HCT116 (cell line): ENCODE results near the gene ZNF282. TPM values are rescaled to one million over a fixed set of nuclear protein-coding genes. Genes with fewer than 3 reads are reported as not detected.

Experiments used
- ATAC-seq: fragments of 200-7000 bp; cut with Tn5 transposase; 2 replicates; pipeline ENCODE4 v1.9.1; 2020; ENCODE audit warnings: mild to moderate bottlenecking, moderate library complexity
- BruUV-seq: library from RNA; stranded (reverse); fragments of 400-500 nt; replicated peaks from 2 replicates; lab custom pipeline; 2021; lab: Mats Ljungman, UMichigan
- CTCF ChIA-PET: fragments of 300-600 bp; sonication (Branson Sonifier 250); formaldehyde crosslinking; loops from one replicate; lab custom pipeline; 2021; ENCODE audit warnings: antibody characterized with exemption; lab: Charles Lee
- POLR2A ChIA-PET: fragments of 300-600, 350-600 bp; sonication (Branson Sonifier 250); formaldehyde crosslinking; loops from one replicate; lab custom pipeline; 2021; ENCODE audit warnings: antibody characterized with exemption; lab: Charles Lee
- RAD21 ChIA-PET, 2 experiments: fragments of 300-600 bp; sonication (Branson Sonifier 250); formaldehyde crosslinking; loops; one replicate each; lab custom pipeline; 2023; ENCODE audit warnings: low total read pairs in 2 of 2; ENCODE audit not compliant: uncharacterized antibody in 2 of 2, unreplicated experiment in 2 of 2, low non-redundant PET in 1 of 2; lab: Charles Lee
- DNase-seq: peaks from one replicate; pipeline ENCODE4 v3.0.0-alpha.2; 2010; ENCODE audit warnings: low read depth, low spot score
- H2AFZ ChIP-seq: fragments of 200-600 bp; shearing (Covaris generic), sonication (generic); 2 replicates; pipeline ENCODE4 v1.6.1; 2017; ENCODE audit warnings: low read depth, mixed run types, mixed read lengths, antibody characterized with exemption, low read length; ENCODE audit not compliant: poor library complexity, severe bottlenecking
- H3K27ac ChIP-seq: 2 replicates; pipeline ENCODE4 v1.5.1; 2012; ENCODE audit warnings: low read depth, low read length
- H3K27me3 ChIP-seq: fragments of 200-600 bp; sonication (generic); 2 replicates; pipeline ENCODE4 v1.6.1; 2016; ENCODE audit warnings: mixed run types, low read length, mixed read lengths; ENCODE audit not compliant: insufficient read depth
- H3K36me3 ChIP-seq, 2 experiments: fragments of 200-500 bp in 1 of 2; fragments of 200-600 bp in 1 of 2; sonication (Bioruptor generic) in 1 of 2; sonication (generic) in 1 of 2; 2 replicates each; pipeline versions ENCODE4 v1.5.1 to v1.6.1; 2014 to 2016; ENCODE audit warnings: low read length in 2 of 2, inconsistent platforms in 1 of 2, mixed read lengths in 1 of 2, mixed run types in 1 of 2; ENCODE audit not compliant: insufficient read depth in 2 of 2, control insufficient read depth in 1 of 2
- H3K4me1 ChIP-seq, 2 experiments: fragments of 200-600 bp in 1 of 2; sonication (generic) in 1 of 2; 2 replicates each; pipeline versions ENCODE4 v1.5.1 to v1.6.1; 2012 to 2017; ENCODE audit warnings: low read length in 2 of 2, inconsistent platforms in 1 of 2, mild to moderate bottlenecking in 1 of 2, mixed read lengths in 1 of 2, mixed run types in 1 of 2, moderate library complexity in 1 of 2; ENCODE audit not compliant: insufficient read depth in 2 of 2, control insufficient read depth in 1 of 2
- H3K4me2 ChIP-seq: fragments of 200-600 bp; sonication (generic); 2 replicates; pipeline ENCODE4 v1.6.1; 2017; ENCODE audit warnings: mixed run types, low read length, mixed read lengths
- H3K4me3 ChIP-seq, 2 experiments: fragments of 200-600 bp in 1 of 2; sonication (generic) in 1 of 2; replicated peaks in 1 of 2; 2 replicates each; pipeline ENCODE4 v1.5.1; 2011 to 2016; ENCODE audit warnings: low read length in 2 of 2, control low read depth in 1 of 2, low read depth in 1 of 2, mild to moderate bottlenecking in 1 of 2, mixed read lengths in 1 of 2, mixed run types in 1 of 2
- H3K79me2 ChIP-seq: fragments of 200-600 bp; sonication (generic); 2 replicates; pipeline ENCODE4 v1.6.1; 2017; ENCODE audit warnings: mild to moderate bottlenecking, mixed run types, low read length, moderate library complexity, mixed read lengths; ENCODE audit not compliant: insufficient read depth
- H3K9ac ChIP-seq: fragments of 200-600 bp; sonication (generic); 2 replicates; pipeline ENCODE4 v1.6.1; 2016; ENCODE audit warnings: low read length, mixed read lengths
- H3K9me2 ChIP-seq: fragments of 200-600 bp; sonication (generic), shearing (Covaris generic); 2 replicates; pipeline ENCODE4 v1.6.1; 2017; ENCODE audit warnings: mixed run types, mild to moderate bottlenecking, moderate library complexity; ENCODE audit not compliant: insufficient read depth
- H3K9me3 ChIP-seq, 2 experiments: fragments of 200-500 bp in 1 of 2; fragments of 200-600 bp in 1 of 2; sonication (Bioruptor generic) in 1 of 2; sonication (generic) in 1 of 2; 2 replicates each; pipeline ENCODE4 v1.6.1; 2014 to 2017; ENCODE audit warnings: low read length in 2 of 2, mixed read lengths in 2 of 2, inconsistent platforms in 1 of 2, low read depth in 1 of 2, mild to moderate bottlenecking in 1 of 2, mixed run types in 1 of 2, moderate library complexity in 1 of 2; ENCODE audit not compliant: control insufficient read depth in 1 of 2, insufficient read depth in 1 of 2
- H4K20me1 ChIP-seq: fragments of 200-600 bp; sonication (generic), shearing (Covaris generic); 2 replicates; pipeline ENCODE4 v1.6.1; 2017; ENCODE audit warnings: mixed run types, mild to moderate bottlenecking, moderate library complexity; ENCODE audit not compliant: insufficient read depth
- CBX3 ChIP-seq: IDR thresholded peaks from 2 replicates; pipeline ENCODE4 v1.6.1; 2012; ENCODE audit warnings: low read depth
- CTCF ChIP-seq, 3 experiments: fragments of 200-600 bp in 1 of 3; sonication (generic) in 1 of 3; IDR thresholded peaks in 2 of 3; conservative IDR thresholded peaks in 1 of 3; 2 replicates each; pipeline ENCODE4 v1.5.1; 2012 to 2017; ENCODE audit warnings: low read depth in 2 of 3, low read length in 2 of 3, antibody characterized with exemption in 1 of 3, borderline replicate concordance in 1 of 3, control low read depth in 1 of 3, mild to moderate bottlenecking in 1 of 3, mixed read lengths in 1 of 3, mixed run types in 1 of 3, moderate library complexity in 1 of 3; ENCODE audit not compliant: insufficient read depth in 1 of 3
- EZH2 ChIP-seq: fragments of 200-600 bp; sonication (generic); IDR thresholded peaks from 2 replicates; pipeline ENCODE4 v1.6.1; 2017; ENCODE audit warnings: antibody characterized with exemption, mixed run types
- EZH2phosphoT487 ChIP-seq: fragments of 200-600 bp; IDR thresholded peaks from 2 replicates; pipeline ENCODE4 v1.6.1; 2018; ENCODE audit warnings: antibody characterized with exemption, borderline replicate concordance
- FOSL1 ChIP-seq: IDR thresholded peaks from 2 replicates; pipeline ENCODE4 v1.6.1; 2012; ENCODE audit warnings: low read depth
- MAX ChIP-seq: IDR thresholded peaks from 2 replicates; pipeline ENCODE4 v1.6.1; 2012
- POLR2AphosphoS5 ChIP-seq: IDR thresholded peaks from 2 replicates; pipeline ENCODE4 v1.6.1; 2011; ENCODE audit warnings: mild to moderate bottlenecking, low read depth, low read length, moderate library complexity
- SIN3A ChIP-seq: IDR thresholded peaks from 2 replicates; pipeline ENCODE4 v1.6.1; 2012; ENCODE audit warnings: low read depth
- SRF ChIP-seq: IDR thresholded peaks from 2 replicates; pipeline ENCODE4 v1.6.1; 2012; ENCODE audit warnings: low read depth
- ZBTB33 ChIP-seq: IDR thresholded peaks from 2 replicates; pipeline ENCODE4 v1.6.1; 2011; ENCODE audit warnings: mild to moderate bottlenecking, low read length, moderate library complexity; ENCODE audit not compliant: insufficient replicate concordance; ENCODE audit errors: extremely low read depth
- ZNF274 ChIP-seq: fragments of 200-500 bp; sonication (Bioruptor generic); IDR thresholded peaks from 2 replicates; pipeline ENCODE4 v1.6.1; 2014; ENCODE audit warnings: mild to moderate bottlenecking, low read depth, low read length, inconsistent platforms
- intact Hi-C: fragments of 100-400 bp; cut with micrococcal nuclease; formaldehyde crosslinking; loops from 2 replicates; pipeline ENCODE4 v1.10.0; 2022
- total RNA-seq: library from RNA; stranded (reverse); gene quantifications from one replicate; pipeline ENCODE4 v1.2.1, GENCODE V29; 2021; ENCODE audit not compliant: unreplicated experiment

Gene ZNF282
- total RNA-seq, 1 experiment from 2014 or later: 30.4 TPM

DNA sequence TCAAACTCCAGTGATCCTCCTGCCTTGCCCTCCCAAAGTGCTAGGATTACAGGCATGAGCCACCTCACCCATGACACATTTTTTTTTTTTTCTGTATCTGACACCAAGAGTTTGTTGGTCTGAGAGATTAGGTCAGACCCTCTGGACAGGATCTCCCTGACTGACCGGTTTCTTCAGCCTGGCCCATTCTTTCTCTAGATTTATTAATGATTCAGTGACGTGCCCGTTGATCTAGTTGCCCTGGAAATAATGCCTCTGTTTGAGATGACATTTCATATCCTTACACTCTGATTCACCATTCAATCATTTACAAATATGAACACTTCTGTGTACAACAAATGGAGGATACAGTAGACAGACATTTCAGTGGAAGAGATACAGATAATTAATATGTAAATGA is 42.7 kb downstream of the ZNF282 start (continued):
- TF ChIP-seq CTCF (IDR thresholded peaks at IDR 0.05 in 2 of 3, conservative IDR thresholded peaks at IDR 0.05 in 1 of 3; ENCODE audit: borderline replicate concordance in 1 of 3, insufficient read depth in 1 of 3, low read depth in 2 of 3, low read length in 2 of 3) (no peak), ZBTB33 (no peak), MAX (no peak)

GRCh38 chr7:149239345-149240143 is 44.2 kb downstream of the ZNF282 start, which contains the start of gene ZNF212:
Gene ZNF212, plus strand, starts transcription at chr7:149239651. Its CDS starts 128 bp downstream, at chr7:149239779.
- Histone ChIP-seq H3K9ac (peak within 1 kb of the TSS; percentile 73), H2AFZ (peak within 1 kb of the TSS; percentile 66), H3K4me1 (peaks cover 0 to 17% of the 10 kb centered on the region in 2 experiments; a peak in 2 of 4 replicates), H3K9me2 (no peaks in the 10 kb centered on the region), H3K27me3 (no peaks in the 10 kb centered on the region), H3K4me2 (peak within 1 kb of the TSS; percentile 82), H3K9me3 (0 out of 4 replicates have a peak, but pooled peaks cover 0 to 3% of the 10 kb centered on the region in 2 experiments), H3K4me3 (peak within 1 kb of the TSS; percentile 76 to 96), H3K36me3 (no peaks in the 10 kb centered on the region; a peak in 1 of 4 replicates), H3K27ac (peak within 1 kb of the TSS; percentile 58; the same call in 1 of the 2 replicates), H3K79me2 (peaks cover 36% of the 10 kb centered on the region), H4K20me1 (no peaks in the 10 kb centered on the region)
- BruUV-seq: no TSS peak
- POLR2A ChIA-PET: no interaction called here
- CTCF ChIA-PET: no interaction called here
- DNase-seq: peak; percentile 80
- RAD21 ChIA-PET: no interaction called here
- peak; percentile 100 for ATAC-seq
- intact Hi-C loops: no loop called here
- peak; percentile 84 to 92 (median 91) for TF ChIP-seq CTCF (IDR thresholded peaks at IDR 0.05 in 2 of 3, conservative IDR thresholded peaks at IDR 0.05 in 1 of 3; ENCODE audit: borderline replicate concordance in 1 of 3, insufficient read depth in 1 of 3, low read depth in 2 of 3, low read length in 2 of 3)
- peak; percentile 96 for TF ChIP-seq CBX3
- peak; percentile 85; the same call in 1 of the 2 replicates for TF ChIP-seq SIN3A
- no peak; the same call in 1 of the 2 replicates for TF ChIP-seq SRF
- no peak for TF ChIP-seq EZH2
- TF ChIP-seq FOSL1: peak; percentile 13; the same call in 1 of the 2 replicates
- peak; percentile 84 for TF ChIP-seq POLR2AphosphoS5
- TF ChIP-seq ZNF274: no peak
- TF ChIP-seq ZBTB33: peak; percentile 61
- peak; percentile 88 for TF ChIP-seq MAX
- TF ChIP-seq EZH2phosphoT487: no peak
